Measurements from ENCODE around the gene MTERF2. TPM values are rescaled to one million over a fixed set of nuclear protein-coding genes. Genes with fewer than 3 reads are reported as not detected.

Gene MTERF2
- total RNA-seq, 1 experiment from 2014 or later: 7.0 TPM

DNA sequence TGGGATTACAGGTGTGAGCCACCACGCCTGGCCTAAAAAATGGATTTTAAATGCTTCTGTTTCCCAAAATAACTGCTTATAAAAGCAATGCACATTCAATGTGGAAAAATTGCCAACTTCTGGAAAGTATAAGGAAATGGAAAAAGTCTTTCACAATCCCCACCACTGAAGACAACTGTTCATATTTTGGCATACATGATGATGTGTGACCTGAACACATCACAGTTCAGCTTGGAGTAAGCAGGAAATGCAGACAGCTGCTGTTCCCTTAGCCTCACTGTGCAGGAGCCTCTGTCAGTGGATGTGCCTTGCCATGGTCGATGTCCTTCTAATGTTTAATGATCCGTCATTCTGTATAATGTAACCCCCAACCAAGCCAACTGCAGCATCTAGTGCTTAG lies 5.2 kb downstream of the MTERF2 start (continued):
- no peak for TF ChIP-seq ZNF512 (CRISPR knock-in tag; IDR thresholded peaks at IDR 0.05; ENCODE audit: borderline replicate concordance)
- no peak for TF ChIP-seq ZNF138 (CRISPR knock-in tag; conservative IDR thresholded peaks at IDR 0.05)
- TF ChIP-seq ZNF423 (CRISPR knock-in tag; IDR thresholded peaks at IDR 0.05): no peak
- TF ChIP-seq E2F4 (CRISPR knock-in tag; IDR thresholded peaks at IDR 0.05; ENCODE audit: borderline replicate concordance, low read depth): no peak
- TF ChIP-seq CBFB (CRISPR knock-in tag; IDR thresholded peaks at IDR 0.05; ENCODE audit: low read depth): no peak
- no peak for TF ChIP-seq FOXJ3 (CRISPR knock-in tag; IDR thresholded peaks at IDR 0.05; ENCODE audit: borderline replicate concordance)
- TF ChIP-seq ZBTB43 (CRISPR knock-in tag; IDR thresholded peaks at IDR 0.05): no peak

DNA sequence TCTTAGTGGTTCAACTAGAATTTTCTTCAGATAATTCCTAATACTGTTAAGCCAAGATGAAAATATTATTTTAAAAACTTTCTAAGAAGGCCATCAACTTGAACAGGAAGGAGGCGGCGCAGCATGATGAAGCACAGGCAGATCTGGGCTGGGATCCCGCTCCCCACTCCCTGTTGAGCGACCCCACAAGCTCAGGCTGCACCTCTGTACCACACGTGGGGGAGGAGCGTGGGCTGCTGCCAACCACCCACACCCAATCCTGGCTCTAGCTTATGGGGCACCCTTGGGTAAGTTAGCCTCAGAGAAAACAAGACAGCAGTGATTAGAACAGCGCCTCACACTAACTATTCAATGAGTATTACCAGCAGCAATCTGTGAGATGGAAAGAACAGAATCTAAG lies 6.0 kb downstream of the MTERF2 start:
- ATAC-seq (no peak), DNase-seq (ENCODE audit: low spot score) (no peak)
- POLR2A ChIA-PET: no interaction called here
- peaks cover 4% of the 10 kb centered on the region for H3K27me3 Mint-ChIP-seq (ENCODE audit: low read depth)
- H3K36me3 Mint-ChIP-seq: peaks cover 19% of the 10 kb centered on the region
- TF ChIP-seq ZBTB43 (CRISPR knock-in tag; IDR thresholded peaks at IDR 0.05) (no peak), CREB1 (CRISPR knock-in tag; IDR thresholded peaks at IDR 0.05) (no peak), EMX1 (CRISPR knock-in tag; IDR thresholded peaks at IDR 0.05) (no peak), ATF1 (CRISPR knock-in tag; IDR thresholded peaks at IDR 0.05) (no peak), HMGA2 (CRISPR knock-in tag; IDR thresholded peaks at IDR 0.05) (no peak)
- TF ChIP-seq, protein P1, sequence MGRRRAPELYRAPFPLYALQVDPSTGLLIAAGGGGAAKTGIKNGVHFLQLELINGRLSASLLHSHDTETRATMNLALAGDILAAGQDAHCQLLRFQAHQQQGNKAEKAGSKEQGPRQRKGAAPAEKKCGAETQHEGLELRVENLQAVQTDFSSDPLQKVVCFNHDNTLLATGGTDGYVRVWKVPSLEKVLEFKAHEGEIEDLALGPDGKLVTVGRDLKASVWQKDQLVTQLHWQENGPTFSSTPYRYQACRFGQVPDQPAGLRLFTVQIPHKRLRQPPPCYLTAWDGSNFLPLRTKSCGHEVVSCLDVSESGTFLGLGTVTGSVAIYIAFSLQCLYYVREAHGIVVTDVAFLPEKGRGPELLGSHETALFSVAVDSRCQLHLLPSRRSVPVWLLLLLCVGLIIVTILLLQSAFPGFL (CRISPR knock-in tag; IDR thresholded peaks at IDR 0.05; ENCODE audit: borderline replicate concordance): no peak
- CTCF ChIA-PET: no interaction called here
- peaks cover 4% of the 10 kb centered on the region; the same call in 1 of the 2 replicates for H3K4me1 Mint-ChIP-seq
- H3K9me3 Mint-ChIP-seq: no peaks in the 10 kb centered on the region
- no peak overlapping the region for H3K27ac Mint-ChIP-seq
- no peak overlapping the region for H3K4me3 Mint-ChIP-seq

- Mint-ChIP-seq H3K9me3 (no peaks in the 10 kb centered on the region), H3K4me3 (no peak overlapping the region), H3K36me3 (no peaks in the 10 kb centered on the region), H3K4me1 (no peaks in the 10 kb centered on the region), H3K27me3 (ENCODE audit: low read depth) (no peaks in the 10 kb centered on the region), H3K27ac (no peak overlapping the region)
- ChIA-PET CTCF (no interaction called here), POLR2A (no interaction called here)
- no peak for DNase-seq (ENCODE audit: low spot score)
- TF ChIP-seq, protein P2, sequence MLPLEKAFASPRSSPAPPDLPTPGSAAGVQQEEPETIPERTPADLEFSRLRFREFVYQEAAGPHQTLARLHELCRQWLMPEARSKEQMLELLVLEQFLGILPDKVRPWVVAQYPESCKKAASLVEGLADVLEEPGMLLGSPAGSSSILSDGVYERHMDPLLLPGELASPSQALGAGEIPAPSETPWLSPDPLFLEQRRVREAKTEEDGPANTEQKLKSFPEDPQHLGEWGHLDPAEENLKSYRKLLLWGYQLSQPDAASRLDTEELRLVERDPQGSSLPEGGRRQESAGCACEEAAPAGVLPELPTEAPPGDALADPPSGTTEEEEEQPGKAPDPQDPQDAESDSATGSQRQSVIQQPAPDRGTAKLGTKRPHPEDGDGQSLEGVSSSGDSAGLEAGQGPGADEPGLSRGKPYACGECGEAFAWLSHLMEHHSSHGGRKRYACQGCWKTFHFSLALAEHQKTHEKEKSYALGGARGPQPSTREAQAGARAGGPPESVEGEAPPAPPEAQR (CRISPR knock-in tag; IDR thresholded peaks at IDR 0.05): no peak
- TF ChIP-seq CREM (CRISPR knock-in tag; IDR thresholded peaks at IDR 0.05): no peak
- TF ChIP-seq, protein P3, sequence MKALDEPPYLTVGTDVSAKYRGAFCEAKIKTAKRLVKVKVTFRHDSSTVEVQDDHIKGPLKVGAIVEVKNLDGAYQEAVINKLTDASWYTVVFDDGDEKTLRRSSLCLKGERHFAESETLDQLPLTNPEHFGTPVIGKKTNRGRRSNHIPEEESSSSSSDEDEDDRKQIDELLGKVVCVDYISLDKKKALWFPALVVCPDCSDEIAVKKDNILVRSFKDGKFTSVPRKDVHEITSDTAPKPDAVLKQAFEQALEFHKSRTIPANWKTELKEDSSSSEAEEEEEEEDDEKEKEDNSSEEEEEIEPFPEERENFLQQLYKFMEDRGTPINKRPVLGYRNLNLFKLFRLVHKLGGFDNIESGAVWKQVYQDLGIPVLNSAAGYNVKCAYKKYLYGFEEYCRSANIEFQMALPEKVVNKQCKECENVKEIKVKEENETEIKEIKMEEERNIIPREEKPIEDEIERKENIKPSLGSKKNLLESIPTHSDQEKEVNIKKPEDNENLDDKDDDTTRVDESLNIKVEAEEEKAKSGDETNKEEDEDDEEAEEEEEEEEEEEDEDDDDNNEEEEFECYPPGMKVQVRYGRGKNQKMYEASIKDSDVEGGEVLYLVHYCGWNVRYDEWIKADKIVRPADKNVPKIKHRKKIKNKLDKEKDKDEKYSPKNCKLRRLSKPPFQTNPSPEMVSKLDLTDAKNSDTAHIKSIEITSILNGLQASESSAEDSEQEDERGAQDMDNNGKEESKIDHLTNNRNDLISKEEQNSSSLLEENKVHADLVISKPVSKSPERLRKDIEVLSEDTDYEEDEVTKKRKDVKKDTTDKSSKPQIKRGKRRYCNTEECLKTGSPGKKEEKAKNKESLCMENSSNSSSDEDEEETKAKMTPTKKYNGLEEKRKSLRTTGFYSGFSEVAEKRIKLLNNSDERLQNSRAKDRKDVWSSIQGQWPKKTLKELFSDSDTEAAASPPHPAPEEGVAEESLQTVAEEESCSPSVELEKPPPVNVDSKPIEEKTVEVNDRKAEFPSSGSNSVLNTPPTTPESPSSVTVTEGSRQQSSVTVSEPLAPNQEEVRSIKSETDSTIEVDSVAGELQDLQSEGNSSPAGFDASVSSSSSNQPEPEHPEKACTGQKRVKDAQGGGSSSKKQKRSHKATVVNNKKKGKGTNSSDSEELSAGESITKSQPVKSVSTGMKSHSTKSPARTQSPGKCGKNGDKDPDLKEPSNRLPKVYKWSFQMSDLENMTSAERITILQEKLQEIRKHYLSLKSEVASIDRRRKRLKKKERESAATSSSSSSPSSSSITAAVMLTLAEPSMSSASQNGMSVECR (CRISPR knock-in tag; IDR thresholded peaks at IDR 0.05; ENCODE audit: borderline replicate concordance): no peak
- TF ChIP-seq FOXK1 (CRISPR knock-in tag; IDR thresholded peaks at IDR 0.05): no peak
- TF ChIP-seq NR2C2 (CRISPR knock-in tag; IDR thresholded peaks at IDR 0.05): no peak
- no peak for TF ChIP-seq FOXJ3 (CRISPR knock-in tag; IDR thresholded peaks at IDR 0.05; ENCODE audit: borderline replicate concordance)
- TF ChIP-seq, protein P4, sequence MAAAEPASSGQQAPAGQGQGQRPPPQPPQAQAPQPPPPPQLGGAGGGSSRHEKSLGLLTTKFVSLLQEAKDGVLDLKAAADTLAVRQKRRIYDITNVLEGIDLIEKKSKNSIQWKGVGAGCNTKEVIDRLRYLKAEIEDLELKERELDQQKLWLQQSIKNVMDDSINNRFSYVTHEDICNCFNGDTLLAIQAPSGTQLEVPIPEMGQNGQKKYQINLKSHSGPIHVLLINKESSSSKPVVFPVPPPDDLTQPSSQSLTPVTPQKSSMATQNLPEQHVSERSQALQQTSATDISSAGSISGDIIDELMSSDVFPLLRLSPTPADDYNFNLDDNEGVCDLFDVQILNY (CRISPR knock-in tag; IDR thresholded peaks at IDR 0.05): no peak
- TF ChIP-seq JAZF1 (CRISPR knock-in tag; IDR thresholded peaks at IDR 0.05): no peak
- ATAC-seq: no peak
Measured at GRCh38 chr12:106978035-106978800, 8.7 kb downstream of the MTERF2 start.
